Lower leg skin (tissue), 4 donors: ENCODE results near the gene PLCB1. TPM values are rescaled to one million over a fixed set of nuclear protein-coding genes. Genes with fewer than 3 reads are reported as not detected.

Source experiments
- DNase-seq, 2 donors: peaks; one replicate each; pipeline ENCODE4 v3.0.0-alpha.2; 2019; ENCODE audit warnings: low spot score in 2 of 2
- H3K4me3 ChIP-seq: fragments of 200-600 bp; sonication (generic); 2 replicates; pipeline ENCODE4 v1.5.1; 2017; ENCODE audit warnings: mild to moderate bottlenecking, low read depth; ENCODE audit not compliant: poor library complexity, severe bottlenecking
- CTCF ChIP-seq, 3 donors: fragments of 450-650 bp; IDR thresholded peaks; one replicate each; pipeline ENCODE4 v1.5.1; 2016; ENCODE audit warnings: antibody characterized with exemption in 3 of 3, mild to moderate bottlenecking in 3 of 3, moderate library complexity in 2 of 3
- POLR2A ChIP-seq, 2 donors: fragments of 450-650 bp; IDR thresholded peaks; one replicate each; pipeline ENCODE4 v1.6.1; 2016 to 2017; ENCODE audit warnings: antibody characterized with exemption in 2 of 2, mild to moderate bottlenecking in 1 of 2, moderate library complexity in 1 of 2
- WGBS, 2 donors: methylation state at CpG; one replicate each; pipeline ENCODE4 v1.1.5; 2018; 5-methylcytosine and 5-hydroxymethylcytosine counted together
- intact Hi-C: fragments of 100-400 bp; cut with DNase I; formaldehyde crosslinking; loops from one replicate; pipeline ENCODE4 v1.15.0; 2023; ENCODE audit warnings: low total_unique reads
- total RNA-seq, 4 donors: library from RNA; depleted of rRNA; stranded (reverse); fragments of >200 nt; gene quantifications; one replicate each; pipeline ENCODE4 v1.1.0, GENCODE V29; 2016

The PLCB1 gene
- total RNA-seq, 4 donors from 2014 or later: 4.1 to 16.2 (median 9.1) TPM

- intact Hi-C loops: no loop called here
- TF ChIP-seq CTCF (IDR thresholded peaks at IDR 0.05): no peak
- no peak for TF ChIP-seq POLR2A (IDR thresholded peaks at IDR 0.05)
- no peak overlapping the region for H3K4me3 ChIP-seq
- DNase-seq: no peak
- 76 to 80% methylated on average over 6 of the region's 6 CpGs for WGBS, 2 donors
Observed at GRCh38 chr20:8795404-8795803, 663.3 kb downstream of the PLCB1 start.

- 34 to 45% methylated on average over 5 of the region's 5 CpGs for WGBS, 2 donors
- TF ChIP-seq POLR2A (IDR thresholded peaks at IDR 0.05) (no peak), CTCF (IDR thresholded peaks at IDR 0.05) (no peak)
- intact Hi-C loops: no loop called here
- no peak for DNase-seq
- no peak overlapping the region for H3K4me3 ChIP-seq
Observed at GRCh38 chr20:8796088-8796660, 664.1 kb downstream of the PLCB1 start.

DNA sequence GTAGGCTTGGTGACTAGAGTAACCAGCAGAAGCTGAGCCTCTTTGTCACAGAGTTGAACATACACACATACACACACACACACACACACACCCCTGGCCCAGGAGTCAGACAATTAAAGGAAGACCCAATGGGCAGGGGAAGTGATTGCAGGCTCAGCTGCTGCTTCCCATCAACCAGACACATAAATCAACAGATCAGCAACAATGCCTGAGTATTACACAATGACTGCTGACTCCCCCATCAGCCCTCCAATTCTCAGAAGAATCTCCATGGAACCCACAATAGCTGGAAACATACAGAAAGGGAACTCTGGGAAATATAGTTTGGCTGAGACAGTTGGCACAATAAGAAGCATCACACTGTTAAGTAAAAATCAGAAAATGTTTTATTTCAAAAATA lies 666.4 kb downstream of the PLCB1 start:
- no peak for DNase-seq
- TF ChIP-seq POLR2A (IDR thresholded peaks at IDR 0.05): no peak
- TF ChIP-seq CTCF (IDR thresholded peaks at IDR 0.05): no peak
- H3K4me3 ChIP-seq: no peak overlapping the region
- intact Hi-C loops: no loop called here

DNA sequence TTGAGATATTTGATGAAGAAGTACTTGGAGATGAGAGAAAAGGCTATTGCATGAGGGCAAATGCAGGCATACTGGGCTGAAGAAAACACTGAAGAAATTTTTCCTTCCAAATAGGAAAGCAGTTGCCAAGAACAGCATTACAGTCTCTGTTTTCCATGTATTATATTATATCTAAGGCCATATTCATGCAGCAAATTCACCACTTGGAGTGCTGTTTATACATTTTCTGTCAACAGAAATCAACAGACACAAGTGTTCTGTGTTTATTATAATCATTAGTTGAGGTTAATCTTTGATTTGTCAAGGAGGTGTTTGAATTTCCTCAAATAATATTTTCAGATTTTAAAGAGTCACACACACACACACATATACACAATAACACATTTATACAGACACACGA lies 668.0 kb downstream of the PLCB1 start:
- no peak overlapping the region for H3K4me3 ChIP-seq
- DNase-seq: no peak
- 48 to 82% methylated on average over 1 of the region's 1 CpG for WGBS, 2 donors
- TF ChIP-seq CTCF (IDR thresholded peaks at IDR 0.05) (no peak), POLR2A (IDR thresholded peaks at IDR 0.05) (no peak)
- intact Hi-C loops: no loop called here

GRCh38 chr20:8801686-8802085 lies 669.6 kb downstream of the PLCB1 start:
- 85 to 90% methylated on average over 3 of the region's 3 CpGs for WGBS, 2 donors
- intact Hi-C loops: no loop called here
- no peak for TF ChIP-seq POLR2A (IDR thresholded peaks at IDR 0.05)
- no peak for TF ChIP-seq CTCF (IDR thresholded peaks at IDR 0.05)
- DNase-seq: no peak
- H3K4me3 ChIP-seq: no peak overlapping the region

GRCh38 chr20:8803065-8803464 lies 671.0 kb downstream of the PLCB1 start:
- WGBS, 2 donors: 40 to 48% methylated on average over 2 of the region's 2 CpGs
- H3K4me3 ChIP-seq: no peak overlapping the region
- TF ChIP-seq POLR2A (IDR thresholded peaks at IDR 0.05) (no peak), CTCF (IDR thresholded peaks at IDR 0.05) (no peak)
- intact Hi-C loops: no loop called here
- no peak for DNase-seq
